Anterior cingulate cortex (tissue), 58 donors: ENCODE measurements around the gene SELENOV.

Experiments
- DNase-seq, 58 donors: peaks; one replicate each; lab custom pipeline; 2025; lab: John Stamatoyannopoulos, UW

The SELENOV gene

GRCh38 chr19:39554701-39555311 is 39.9 kb downstream of the SELENOV start:
- no peak for DNase-seq

GRCh38 chr19:39555883-39556282 is 40.9 kb downstream of the SELENOV start:
- no peak for DNase-seq

- DNase-seq, result no peak
Measured at GRCh38 chr19:39557811-39558623, 43.1 kb downstream of the SELENOV start.

- DNase-seq, result no peak
Measured at GRCh38 chr19:39558624-39559117, 43.7 kb downstream of the SELENOV start.

GRCh38 chr19:39563408-39563807 is 48.5 kb downstream of the SELENOV start:
- no peak for DNase-seq

GRCh38 chr19:39566064-39566463 is 51.1 kb downstream of the SELENOV start:
- no peak for DNase-seq

- no peak for DNase-seq
Measured at GRCh38 chr19:39568604-39569003, 53.7 kb downstream of the SELENOV start.
